ENCODE data around the gene TXN. TPM values are rescaled to one million over a fixed set of nuclear protein-coding genes. Genes with fewer than 3 reads are reported as not detected.

Gene TXN
- total and polyA plus RNA-seq, 2 of the 8 experiments (the other 6 are each of a cell fraction or from before 2014, with no cell fraction given), result 297 to 419 TPM

GRCh38 chr9:110284211-110284844 is 28.0 kb upstream of the TXN start (continued):
- TF ChIP-seq EP300 (IDR thresholded peaks at IDR 0.05; ENCODE audit: borderline replicate concordance in 1 of 2, low read depth in 2 of 2, low read length in 2 of 2) (no peak), GTF2F1 (IDR thresholded peaks at IDR 0.05; ENCODE audit: borderline replicate concordance, low read depth, low read length) (no peak), RAD21 (IDR thresholded peaks at IDR 0.05 in 1 of 2, conservative IDR thresholded peaks at IDR 0.05 in 1 of 2; ENCODE audit: low read depth in 2 of 2, low read length in 2 of 2) (no peak), GABPA (IDR thresholded peaks at IDR 0.05; ENCODE audit: borderline replicate concordance, insufficient read depth, low read length) (no peak), RBBP5 (IDR thresholded peaks at IDR 0.05; ENCODE audit: borderline replicate concordance, low read depth, low read length) (no peak), TBP (IDR thresholded peaks at IDR 0.05; ENCODE audit: low read depth, low read length) (no peak), SRF (IDR thresholded peaks at IDR 0.05; ENCODE audit: low read depth, low read length) (no peak)

Measured in H1 (cell line).